H1 (cell line): ENCODE results near the gene UCN3. TPM values are rescaled to one million over a fixed set of nuclear protein-coding genes. Genes with fewer than 3 reads are reported as not detected.

ENCODE experiments used
- EP300 ChIP-seq, 2 experiments: IDR thresholded peaks; 1 replicate in 1 of 2; 2 replicates in 1 of 2; pipeline ENCODE4 v1.6.1; 2011 to 2012; ENCODE audit warnings: low read depth in 2 of 2, low read length in 2 of 2, mild to moderate bottlenecking in 2 of 2, borderline replicate concordance in 1 of 2, inconsistent platforms in 1 of 2, moderate library complexity in 1 of 2
- SP1 ChIP-seq: IDR thresholded peaks from 2 replicates; pipeline ENCODE4 v1.6.1; 2011; ENCODE audit warnings: low read depth, low read length
- USF2 ChIP-seq: IDR thresholded peaks from 2 replicates; pipeline ENCODE4 v1.6.1; 2011; ENCODE audit warnings: low read length, improper control_type of control experiment
- polyA plus RNA-seq, 7 experiments: library from polyadenylated mRNA; depleted of rRNA in 3 of 7; stranded (reverse) in 5 of 7; unstranded in 2 of 7; fragments of >200 nt in 5 of 7; fragments of 200-250 nt in 2 of 7; gene quantifications; 1 replicate in 5 of 7; 2 replicates in 1 of 7; 4 replicates in 1 of 7; pipeline versions ENCODE4 v1.2.1 to v1.2.3, GENCODE V29; 2011 to 2013; ENCODE audit warnings: missing spikeins in 2 of 7, mixed read lengths in 2 of 7
- total RNA-seq: library from RNA; stranded (reverse); fragmentation: NEBNext Ultra II Directional; extraction: Animal tissue kit (Norgen Biotek cat#: 25700); gene quantifications from 2 replicates; pipeline ENCODE4 v1.2.1, GENCODE V29; 2021

The UCN3 gene
- total and polyA plus RNA-seq, 2 of the 8 experiments (the other 6 are each of a cell fraction or from before 2014, with no cell fraction given): not detected

GRCh38 chr10:5419466-5420094 lies 54.8 kb downstream of the UCN3 start (continued):
- no peak for TF ChIP-seq USF2
- TF ChIP-seq SP1: no peak
- TF ChIP-seq EP300 (IDR thresholded peaks at IDR 0.05; ENCODE audit: borderline replicate concordance in 1 of 2, low read depth in 2 of 2, low read length in 2 of 2): no peak
- TF ChIP-seq, all 59 proteins: peak for 0
